ENCODE results near the gene CACNA1C. TPM values are rescaled to one million over a fixed set of nuclear protein-coding genes. Genes with fewer than 3 reads are reported as not detected.

The CACNA1C gene
- total and polyA plus RNA-seq, 2 donors = 0.71 TPM

GRCh38 chr12:2389079-2389790 is 336.4 kb downstream of the CACNA1C start:
- DNase-seq (ENCODE audit: low read depth in 6 of 9, low spot score in 9 of 9) = no peak
- Histone ChIP-seq H3K4me3 (ENCODE audit: low read length in 2 of 2) (no peak overlapping the region), H3K27me3 (ENCODE audit: control insufficient read depth in 2 of 2, insufficient read depth in 1 of 2, low read length in 1 of 2) (no peaks in the 10 kb centered on the region), H3K4me1 (ENCODE audit: control insufficient read depth in 2 of 2, insufficient read depth in 2 of 2, low read length in 2 of 2) (peaks cover 0 to 4% of the 10 kb centered on the region in 2 donors), H3K36me3 (ENCODE audit: control insufficient read depth in 2 of 2, insufficient read depth in 2 of 2, low read length in 1 of 2) (no peaks in the 10 kb centered on the region), H3K27ac (ENCODE audit: low read depth in 1 of 2, low read length in 1 of 2) (no peak overlapping the region), H3K9me3 (ENCODE audit: control insufficient read depth in 2 of 2, insufficient read depth in 1 of 2, low read length in 1 of 2) (no peaks in the 10 kb centered on the region)
- 97% methylated on average over 5 of the region's 5 CpGs for WGBS

GRCh38 chr12:2390133-2390532 is 337.3 kb downstream of the CACNA1C start:
- 90% methylated on average over 4 of the region's 4 CpGs for WGBS
- H3K9me3 ChIP-seq (ENCODE audit: control insufficient read depth in 2 of 2, insufficient read depth in 1 of 2, low read length in 1 of 2) = no peaks in the 10 kb centered on the region
- H3K36me3 ChIP-seq (ENCODE audit: control insufficient read depth in 2 of 2, insufficient read depth in 2 of 2, low read length in 1 of 2) = no peaks in the 10 kb centered on the region
- DNase-seq (ENCODE audit: low read depth in 6 of 9, low spot score in 9 of 9) = no peak
- no peak overlapping the region for H3K27ac ChIP-seq (ENCODE audit: low read depth in 1 of 2, low read length in 1 of 2)
- H3K4me3 ChIP-seq (ENCODE audit: low read length in 2 of 2) = no peak overlapping the region
- H3K27me3 ChIP-seq (ENCODE audit: control insufficient read depth in 2 of 2, insufficient read depth in 1 of 2, low read length in 1 of 2) = no peaks in the 10 kb centered on the region
- peaks cover 0 to 3% of the 10 kb centered on the region in 2 donors for H3K4me1 ChIP-seq (ENCODE audit: control insufficient read depth in 2 of 2, insufficient read depth in 2 of 2, low read length in 2 of 2)

- DNase-seq (ENCODE audit: low read depth in 6 of 9, low spot score in 9 of 9) = no peak
- Histone ChIP-seq H3K27ac (ENCODE audit: low read depth in 1 of 2, low read length in 1 of 2) (no peak overlapping the region), H3K36me3 (ENCODE audit: control insufficient read depth in 2 of 2, insufficient read depth in 2 of 2, low read length in 1 of 2) (no peaks in the 10 kb centered on the region), H3K4me1 (ENCODE audit: control insufficient read depth in 2 of 2, insufficient read depth in 2 of 2, low read length in 2 of 2) (no peaks in the 10 kb centered on the region), H3K4me3 (ENCODE audit: low read length in 2 of 2) (no peak overlapping the region), H3K27me3 (ENCODE audit: control insufficient read depth in 2 of 2, insufficient read depth in 1 of 2, low read length in 1 of 2) (no peaks in the 10 kb centered on the region), H3K9me3 (ENCODE audit: control insufficient read depth in 2 of 2, insufficient read depth in 1 of 2, low read length in 1 of 2) (no peaks in the 10 kb centered on the region)
- 97% methylated on average over 10 of the region's 10 CpGs for WGBS
Observed at GRCh38 chr12:2390850-2391390, 338.1 kb downstream of the CACNA1C start.

GRCh38 chr12:2391740-2392331 is 339.0 kb downstream of the CACNA1C start:
- H3K27ac ChIP-seq (ENCODE audit: low read depth in 1 of 2, low read length in 1 of 2) = no peak overlapping the region
- 96% methylated on average over 9 of the region's 9 CpGs for WGBS
- peaks cover 0 to 3% of the 10 kb centered on the region in 2 donors for H3K9me3 ChIP-seq (ENCODE audit: control insufficient read depth in 2 of 2, insufficient read depth in 1 of 2, low read length in 1 of 2)
- no peaks in the 10 kb centered on the region for H3K36me3 ChIP-seq (ENCODE audit: control insufficient read depth in 2 of 2, insufficient read depth in 2 of 2, low read length in 1 of 2)
- no peaks in the 10 kb centered on the region for H3K27me3 ChIP-seq (ENCODE audit: control insufficient read depth in 2 of 2, insufficient read depth in 1 of 2, low read length in 1 of 2)
- no peak for DNase-seq (ENCODE audit: low read depth in 6 of 9, low spot score in 9 of 9)
- no peaks in the 10 kb centered on the region for H3K4me1 ChIP-seq (ENCODE audit: control insufficient read depth in 2 of 2, insufficient read depth in 2 of 2, low read length in 2 of 2)
- H3K4me3 ChIP-seq (ENCODE audit: low read length in 2 of 2) = no peak overlapping the region

GRCh38 chr12:2393016-2393415 is 340.2 kb downstream of the CACNA1C start:
- DNase-seq (ENCODE audit: low read depth in 6 of 9, low spot score in 9 of 9) = no peak
- no peaks in the 10 kb centered on the region for H3K36me3 ChIP-seq (ENCODE audit: control insufficient read depth in 2 of 2, insufficient read depth in 2 of 2, low read length in 1 of 2)
- H3K27me3 ChIP-seq (ENCODE audit: control insufficient read depth in 2 of 2, insufficient read depth in 1 of 2, low read length in 1 of 2) = no peaks in the 10 kb centered on the region
- peaks cover 0 to 3% of the 10 kb centered on the region in 2 donors for H3K9me3 ChIP-seq (ENCODE audit: control insufficient read depth in 2 of 2, insufficient read depth in 1 of 2, low read length in 1 of 2)
- no peaks in the 10 kb centered on the region for H3K4me1 ChIP-seq (ENCODE audit: control insufficient read depth in 2 of 2, insufficient read depth in 2 of 2, low read length in 2 of 2)
- 95% methylated on average over 4 of the region's 4 CpGs for WGBS
- H3K4me3 ChIP-seq (ENCODE audit: low read length in 2 of 2) = no peak overlapping the region
- no peak overlapping the region for H3K27ac ChIP-seq (ENCODE audit: low read depth in 1 of 2, low read length in 1 of 2)

- H3K27me3 ChIP-seq (ENCODE audit: control insufficient read depth in 2 of 2, insufficient read depth in 1 of 2, low read length in 1 of 2) = no peaks in the 10 kb centered on the region
- DNase-seq (ENCODE audit: low read depth in 6 of 9, low spot score in 9 of 9) = no peak
- WGBS = 95% methylated on average over 6 of the region's 6 CpGs
- H3K4me1 ChIP-seq (ENCODE audit: control insufficient read depth in 2 of 2, insufficient read depth in 2 of 2, low read length in 2 of 2) = no peaks in the 10 kb centered on the region
- H3K27ac ChIP-seq (ENCODE audit: low read depth in 1 of 2, low read length in 1 of 2) = no peak overlapping the region
- H3K36me3 ChIP-seq (ENCODE audit: control insufficient read depth in 2 of 2, insufficient read depth in 2 of 2, low read length in 1 of 2) = no peaks in the 10 kb centered on the region
- no peak overlapping the region for H3K4me3 ChIP-seq (ENCODE audit: low read length in 2 of 2)
- peaks cover 0 to 3% of the 10 kb centered on the region in 2 donors for H3K9me3 ChIP-seq (ENCODE audit: control insufficient read depth in 2 of 2, insufficient read depth in 1 of 2, low read length in 1 of 2)
Observed at GRCh38 chr12:2393996-2394395, 341.2 kb downstream of the CACNA1C start.

- no peak overlapping the region for H3K4me3 ChIP-seq (ENCODE audit: low read length in 2 of 2)
- 72% methylated on average over 8 of the region's 8 CpGs for WGBS
- no peaks in the 10 kb centered on the region for H3K4me1 ChIP-seq (ENCODE audit: control insufficient read depth in 2 of 2, insufficient read depth in 2 of 2, low read length in 2 of 2)
- no peaks in the 10 kb centered on the region for H3K27me3 ChIP-seq (ENCODE audit: control insufficient read depth in 2 of 2, insufficient read depth in 1 of 2, low read length in 1 of 2)
- peak in 5 of 9 donors; percentile 9 to 35 (median 13) for DNase-seq (ENCODE audit: low read depth in 6 of 9, low spot score in 9 of 9)
- peaks cover 0 to 3% of the 10 kb centered on the region in 2 donors for H3K9me3 ChIP-seq (ENCODE audit: control insufficient read depth in 2 of 2, insufficient read depth in 1 of 2, low read length in 1 of 2)
- no peak overlapping the region for H3K27ac ChIP-seq (ENCODE audit: low read depth in 1 of 2, low read length in 1 of 2)
- H3K36me3 ChIP-seq (ENCODE audit: control insufficient read depth in 2 of 2, insufficient read depth in 2 of 2, low read length in 1 of 2) = no peaks in the 10 kb centered on the region
Observed at GRCh38 chr12:2395354-2395977, 342.7 kb downstream of the CACNA1C start.

GRCh38 chr12:2396448-2396871 is 343.7 kb downstream of the CACNA1C start:
- Histone ChIP-seq H3K36me3 (ENCODE audit: control insufficient read depth in 2 of 2, insufficient read depth in 2 of 2, low read length in 1 of 2) (no peaks in the 10 kb centered on the region), H3K9me3 (ENCODE audit: control insufficient read depth in 2 of 2, insufficient read depth in 1 of 2, low read length in 1 of 2) (peaks cover 0 to 3% of the 10 kb centered on the region in 2 donors), H3K27me3 (ENCODE audit: control insufficient read depth in 2 of 2, insufficient read depth in 1 of 2, low read length in 1 of 2) (no peaks in the 10 kb centered on the region), H3K4me1 (ENCODE audit: control insufficient read depth in 2 of 2, insufficient read depth in 2 of 2, low read length in 2 of 2) (no peaks in the 10 kb centered on the region), H3K4me3 (ENCODE audit: low read length in 2 of 2) (no peak overlapping the region), H3K27ac (ENCODE audit: low read depth in 1 of 2, low read length in 1 of 2) (no peak overlapping the region)
- 95% methylated on average over 6 of the region's 6 CpGs for WGBS
- DNase-seq (ENCODE audit: low read depth in 6 of 9, low spot score in 9 of 9) = no peak

All from thymus (tissue), 11 donors.